ENCODE results near the gene CFAP61.

CFAP61 gene

DNA sequence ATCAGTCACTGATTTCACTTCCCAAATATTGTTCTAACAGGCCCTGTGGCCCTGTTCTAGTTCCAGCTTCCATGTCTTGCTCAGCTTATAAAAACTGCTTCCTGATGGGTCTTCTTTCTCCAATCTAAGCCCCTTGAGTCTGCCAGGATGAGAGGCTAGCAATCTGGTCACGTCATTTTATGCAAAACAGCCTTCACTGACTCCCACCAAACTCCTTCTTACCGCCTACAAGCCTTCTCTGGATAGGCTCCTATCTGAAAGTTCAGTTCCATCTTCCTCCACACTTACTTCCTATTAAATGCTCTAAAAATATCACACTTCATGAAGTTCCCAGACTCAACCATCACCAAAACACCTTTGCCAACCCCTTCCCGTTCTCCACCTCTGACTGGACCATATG lies 15.6 kb upstream of the CFAP61 start:
- H3K36me3 ChIP-seq (ENCODE audit: insufficient read depth, low read length), result peaks cover 64% of the 10 kb centered on the region

DNA sequence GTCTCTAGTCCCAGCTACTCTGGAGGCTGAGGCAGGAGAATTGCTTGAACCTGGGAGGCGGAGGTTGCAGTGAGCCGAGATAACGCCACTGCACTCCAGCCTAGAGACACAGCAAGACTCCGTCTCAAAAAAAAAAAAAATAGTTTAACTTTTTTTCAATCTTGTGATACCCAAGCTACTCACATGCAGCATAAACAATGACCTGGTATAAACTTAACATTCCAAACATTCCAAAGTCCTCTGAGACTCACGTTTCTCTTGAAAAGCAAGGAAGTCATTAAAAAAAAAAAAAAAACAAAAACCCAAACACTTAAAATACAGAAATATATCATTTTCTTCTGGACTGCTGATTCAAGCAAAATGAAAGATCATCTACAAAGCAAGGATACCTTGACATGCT lies 14.4 kb upstream of the CFAP61 start:
- Histone ChIP-seq H3K4me3 (ENCODE audit: low read depth, low read length) (no peak overlapping the region), H3K79me2 (ENCODE audit: control insufficient read depth, insufficient read depth, low read length, unreplicated experiment) (no peaks in the 10 kb centered on the region), H3K4me1 (ENCODE audit: control insufficient read depth, insufficient read depth, low read length, unreplicated experiment) (peaks cover 10% of the 10 kb centered on the region), H2AFZ (ENCODE audit: low read length, unreplicated experiment) (no peak overlapping the region), H3K27me3 (ENCODE audit: insufficient read depth, low read length) (no peaks in the 10 kb centered on the region), H3K27ac (ENCODE audit: low read depth, low read length) (no peak overlapping the region), H3K36me3 (ENCODE audit: insufficient read depth, low read length) (peaks cover 58% of the 10 kb centered on the region)

More for the DNA sequence above, 15.6 kb upstream of the CFAP61 start:
- no peak overlapping the region for H2AFZ ChIP-seq (ENCODE audit: low read length, unreplicated experiment)
- peaks cover 10% of the 10 kb centered on the region for H3K4me1 ChIP-seq (ENCODE audit: control insufficient read depth, insufficient read depth, low read length, unreplicated experiment)
- no peak overlapping the region for H3K27ac ChIP-seq (ENCODE audit: low read depth, low read length)
- H3K79me2 ChIP-seq (ENCODE audit: control insufficient read depth, insufficient read depth, low read length, unreplicated experiment), result peaks cover 4% of the 10 kb centered on the region
- no peaks in the 10 kb centered on the region for H3K27me3 ChIP-seq (ENCODE audit: insufficient read depth, low read length)
- H3K4me3 ChIP-seq (ENCODE audit: low read depth, low read length), result no peak overlapping the region

DNA sequence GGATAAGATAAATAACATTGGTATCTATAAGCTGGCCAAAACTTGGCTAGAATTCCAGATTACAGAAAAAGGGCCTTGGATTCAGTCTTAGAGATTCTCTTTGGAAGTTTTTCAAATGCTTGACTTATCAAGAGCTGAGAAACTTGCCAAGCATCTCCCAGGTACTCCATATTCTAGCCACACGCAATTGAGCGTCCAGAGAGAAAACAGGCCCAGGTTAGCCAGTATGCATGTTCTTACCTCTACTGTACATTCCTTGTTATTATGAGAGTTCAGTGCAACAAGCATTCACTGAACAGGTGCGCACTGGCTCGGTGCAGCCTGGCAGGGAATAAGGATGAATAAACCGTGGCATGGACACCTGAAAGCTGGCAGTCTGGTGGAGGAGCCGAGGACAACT lies 13.7 kb upstream of the CFAP61 start:
- Histone ChIP-seq H3K4me3 (ENCODE audit: low read depth, low read length) (no peak overlapping the region), H3K36me3 (ENCODE audit: insufficient read depth, low read length) (peaks cover 57% of the 10 kb centered on the region), H3K4me1 (ENCODE audit: control insufficient read depth, insufficient read depth, low read length, unreplicated experiment) (peaks cover 10% of the 10 kb centered on the region), H3K27ac (ENCODE audit: low read depth, low read length) (no peak overlapping the region), H2AFZ (ENCODE audit: low read length, unreplicated experiment) (no peak overlapping the region), H3K79me2 (ENCODE audit: control insufficient read depth, insufficient read depth, low read length, unreplicated experiment) (no peaks in the 10 kb centered on the region), H3K27me3 (ENCODE audit: insufficient read depth, low read length) (no peaks in the 10 kb centered on the region)

DNA sequence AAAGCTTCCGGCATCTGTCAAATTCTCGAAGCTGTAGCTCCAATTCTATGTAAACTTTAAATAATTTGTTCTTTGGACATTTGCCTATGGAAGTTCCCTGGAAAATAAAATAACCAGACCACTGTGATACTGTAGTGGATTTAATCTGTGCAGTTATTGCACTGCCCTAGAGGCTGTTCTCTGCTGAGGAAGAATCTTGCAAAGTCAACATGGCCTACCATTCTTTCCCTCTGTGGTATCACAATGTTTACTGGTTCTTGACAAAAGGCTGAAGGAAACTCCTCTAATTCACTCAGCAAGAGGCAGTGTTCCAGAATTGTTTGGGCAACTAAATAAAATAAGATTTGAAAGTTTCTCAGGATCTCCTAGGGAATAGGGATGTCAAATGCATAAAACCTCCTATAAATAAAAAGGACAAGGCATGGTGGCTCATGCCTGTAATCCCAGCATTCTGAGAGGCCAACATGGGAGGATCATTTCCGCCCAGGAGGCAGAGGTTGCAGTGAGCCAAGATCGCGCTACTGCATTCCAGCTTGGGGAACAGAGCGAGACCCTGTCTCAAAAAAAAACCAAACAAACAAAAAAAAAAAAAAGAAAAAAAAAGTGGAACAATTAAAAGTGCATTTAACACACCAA lies 12.5 kb upstream of the CFAP61 start:
- H3K36me3 ChIP-seq (ENCODE audit: insufficient read depth, low read length), result peaks cover 62% of the 10 kb centered on the region

DNA sequence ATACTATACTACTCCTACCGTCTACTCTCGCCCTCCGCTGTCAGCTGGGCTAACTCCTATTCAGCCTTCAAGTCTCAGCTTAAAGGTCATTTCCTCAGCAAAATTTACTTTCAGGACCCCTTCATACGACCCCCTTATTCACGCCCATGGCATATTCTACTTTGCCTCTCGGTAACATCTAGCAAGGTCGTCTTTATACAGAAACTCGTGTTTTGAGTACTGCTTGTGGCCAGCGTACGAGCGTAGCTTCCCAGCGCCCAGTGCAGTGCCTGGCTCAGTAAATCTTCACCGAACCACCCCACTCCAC lies 612 bp upstream of the CFAP61 start:
- peak overlapping the region; percentile 61; the same call in 1 of the 2 replicates for H3K27ac ChIP-seq (ENCODE audit: low read depth, low read length)
- peak overlapping the region; percentile 98 for H2AFZ ChIP-seq (ENCODE audit: low read length, unreplicated experiment)
- peaks cover 13% of the 10 kb centered on the region for H3K4me1 ChIP-seq (ENCODE audit: control insufficient read depth, insufficient read depth, low read length, unreplicated experiment)
- H3K36me3 ChIP-seq (ENCODE audit: insufficient read depth, low read length), result peaks cover 32% of the 10 kb centered on the region
- peaks cover 21% of the 10 kb centered on the region for H3K79me2 ChIP-seq (ENCODE audit: control insufficient read depth, insufficient read depth, low read length, unreplicated experiment)
- no peaks in the 10 kb centered on the region for H3K27me3 ChIP-seq (ENCODE audit: insufficient read depth, low read length)
- H3K4me3 ChIP-seq (ENCODE audit: low read depth, low read length), result peak overlapping the region; percentile 99

More for the DNA sequence above, 12.5 kb upstream of the CFAP61 start:
- Histone ChIP-seq H3K27me3 (ENCODE audit: insufficient read depth, low read length) (no peaks in the 10 kb centered on the region), H3K4me1 (ENCODE audit: control insufficient read depth, insufficient read depth, low read length, unreplicated experiment) (peaks cover 10% of the 10 kb centered on the region), H3K79me2 (ENCODE audit: control insufficient read depth, insufficient read depth, low read length, unreplicated experiment) (no peaks in the 10 kb centered on the region), H3K27ac (ENCODE audit: low read depth, low read length) (no peak overlapping the region), H2AFZ (ENCODE audit: low read length, unreplicated experiment) (no peak overlapping the region), H3K4me3 (ENCODE audit: low read depth, low read length) (no peak overlapping the region)

DNA sequence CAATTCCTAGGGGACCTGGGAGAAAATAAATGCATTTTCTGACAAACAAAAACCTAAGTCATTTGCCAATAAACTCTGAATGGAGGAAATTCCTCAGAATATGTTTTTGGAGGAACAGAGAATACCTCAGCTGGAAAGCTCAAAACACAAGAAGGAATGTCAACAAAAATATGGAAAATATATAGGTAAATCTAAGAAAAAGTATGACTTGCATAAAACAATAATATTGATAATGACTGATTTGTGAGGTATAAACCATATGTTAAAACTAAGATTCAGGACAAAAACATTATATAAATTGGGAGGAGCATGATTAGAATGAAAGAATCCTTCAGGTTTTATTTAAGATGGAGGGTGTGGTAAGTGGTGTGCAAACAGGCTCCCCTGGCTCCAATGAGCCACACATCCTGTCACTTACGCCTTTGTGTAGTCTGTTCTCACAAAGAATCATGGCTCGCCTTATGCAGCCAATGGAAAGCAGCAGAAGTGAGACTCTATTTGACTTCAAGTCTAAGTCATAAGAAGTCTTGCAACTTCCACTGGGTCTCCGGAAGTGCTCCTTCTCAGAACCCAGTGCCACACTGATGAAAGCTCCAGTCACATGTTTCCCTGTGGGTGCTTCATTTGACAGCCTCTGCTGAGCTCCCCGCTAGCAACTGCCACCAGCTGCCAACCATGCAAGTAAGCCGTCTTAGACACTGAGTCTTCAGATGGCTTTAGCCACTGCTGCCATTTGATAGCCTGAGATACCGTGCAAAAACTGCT lies 8.1 kb downstream of the CFAP61 start:
- H3K36me3 ChIP-seq (ENCODE audit: insufficient read depth, low read length), result no peaks in the 10 kb centered on the region
- peaks cover 44% of the 10 kb centered on the region for H3K27me3 ChIP-seq (ENCODE audit: insufficient read depth, low read length)
- H3K27ac ChIP-seq (ENCODE audit: low read depth, low read length), result no peak overlapping the region
- no peaks in the 10 kb centered on the region for H3K79me2 ChIP-seq (ENCODE audit: control insufficient read depth, insufficient read depth, low read length, unreplicated experiment)
- no peaks in the 10 kb centered on the region for H3K4me1 ChIP-seq (ENCODE audit: control insufficient read depth, insufficient read depth, low read length, unreplicated experiment)
- no peak overlapping the region for H2AFZ ChIP-seq (ENCODE audit: low read length, unreplicated experiment)
- H3K4me3 ChIP-seq (ENCODE audit: low read depth, low read length), result no peak overlapping the region

DNA sequence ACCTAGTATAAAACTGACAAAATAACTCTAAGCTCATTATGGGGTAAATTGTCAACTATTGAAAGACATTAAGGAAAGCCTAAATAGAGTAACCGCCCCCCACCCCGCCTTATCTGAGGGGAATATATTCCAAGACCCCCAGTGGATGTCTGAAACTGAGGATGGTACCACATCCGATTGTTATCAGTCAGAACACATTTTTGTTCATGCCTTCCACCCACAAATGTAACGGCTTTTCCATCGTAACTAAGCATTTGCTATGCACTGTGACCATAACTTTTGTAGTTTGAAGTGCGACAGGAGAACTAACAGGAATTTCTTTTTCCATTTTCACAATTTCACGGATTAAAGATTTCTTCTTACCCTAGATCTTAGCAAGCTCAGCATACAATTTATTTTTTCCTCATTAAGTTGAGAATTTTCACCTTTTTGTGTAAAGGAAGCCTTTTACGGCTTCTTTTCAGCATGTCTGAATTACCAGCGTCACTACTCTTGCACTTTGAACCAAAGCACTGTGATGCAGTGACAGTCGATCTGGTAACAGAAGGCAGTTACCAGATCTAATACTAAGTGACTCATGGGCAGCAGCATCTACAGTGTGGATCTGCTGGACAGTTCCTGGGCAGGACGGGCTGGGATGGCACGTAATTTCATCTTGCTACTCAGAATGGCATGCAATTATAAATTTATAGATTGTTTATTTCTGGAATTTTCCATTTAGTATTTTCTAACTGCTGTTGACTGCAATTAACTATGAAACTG lies 11.8 kb downstream of the CFAP61 start:
- Histone ChIP-seq H2AFZ (ENCODE audit: low read length, unreplicated experiment) (no peak overlapping the region), H3K79me2 (ENCODE audit: control insufficient read depth, insufficient read depth, low read length, unreplicated experiment) (no peaks in the 10 kb centered on the region), H3K4me3 (ENCODE audit: low read depth, low read length) (no peak overlapping the region), H3K36me3 (ENCODE audit: insufficient read depth, low read length) (no peaks in the 10 kb centered on the region), H3K27me3 (ENCODE audit: insufficient read depth, low read length) (peaks cover 44% of the 10 kb centered on the region), H3K4me1 (ENCODE audit: control insufficient read depth, insufficient read depth, low read length, unreplicated experiment) (no peaks in the 10 kb centered on the region), H3K27ac (ENCODE audit: low read depth, low read length) (no peak overlapping the region)

DNA sequence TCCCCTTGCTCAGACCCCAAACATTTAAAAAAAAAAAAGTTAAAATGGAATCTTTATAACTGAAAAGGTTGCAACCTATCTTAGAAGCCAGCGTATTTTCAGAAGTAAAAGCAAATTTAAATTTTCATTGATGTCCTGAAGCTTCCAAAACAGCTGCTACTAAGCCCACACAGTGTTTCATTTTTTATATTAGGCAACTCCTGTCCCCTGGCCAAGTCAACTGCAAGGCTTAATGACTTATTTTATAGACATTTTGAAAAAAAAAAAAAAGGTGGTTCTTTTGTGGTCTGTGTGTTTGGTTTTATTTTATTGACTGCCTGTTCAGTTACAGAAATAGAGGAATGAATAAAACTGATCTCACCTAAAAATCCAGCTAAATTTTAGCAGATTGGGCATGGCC lies 13.0 kb downstream of the CFAP61 start:
- Histone ChIP-seq H3K27ac (ENCODE audit: low read depth, low read length) (no peak overlapping the region), H3K27me3 (ENCODE audit: insufficient read depth, low read length) (peaks cover 39% of the 10 kb centered on the region), H3K79me2 (ENCODE audit: control insufficient read depth, insufficient read depth, low read length, unreplicated experiment) (no peaks in the 10 kb centered on the region), H3K4me1 (ENCODE audit: control insufficient read depth, insufficient read depth, low read length, unreplicated experiment) (no peaks in the 10 kb centered on the region), H3K36me3 (ENCODE audit: insufficient read depth, low read length) (no peaks in the 10 kb centered on the region), H2AFZ (ENCODE audit: low read length, unreplicated experiment) (no peak overlapping the region), H3K4me3 (ENCODE audit: low read depth, low read length) (no peak overlapping the region)

DNA sequence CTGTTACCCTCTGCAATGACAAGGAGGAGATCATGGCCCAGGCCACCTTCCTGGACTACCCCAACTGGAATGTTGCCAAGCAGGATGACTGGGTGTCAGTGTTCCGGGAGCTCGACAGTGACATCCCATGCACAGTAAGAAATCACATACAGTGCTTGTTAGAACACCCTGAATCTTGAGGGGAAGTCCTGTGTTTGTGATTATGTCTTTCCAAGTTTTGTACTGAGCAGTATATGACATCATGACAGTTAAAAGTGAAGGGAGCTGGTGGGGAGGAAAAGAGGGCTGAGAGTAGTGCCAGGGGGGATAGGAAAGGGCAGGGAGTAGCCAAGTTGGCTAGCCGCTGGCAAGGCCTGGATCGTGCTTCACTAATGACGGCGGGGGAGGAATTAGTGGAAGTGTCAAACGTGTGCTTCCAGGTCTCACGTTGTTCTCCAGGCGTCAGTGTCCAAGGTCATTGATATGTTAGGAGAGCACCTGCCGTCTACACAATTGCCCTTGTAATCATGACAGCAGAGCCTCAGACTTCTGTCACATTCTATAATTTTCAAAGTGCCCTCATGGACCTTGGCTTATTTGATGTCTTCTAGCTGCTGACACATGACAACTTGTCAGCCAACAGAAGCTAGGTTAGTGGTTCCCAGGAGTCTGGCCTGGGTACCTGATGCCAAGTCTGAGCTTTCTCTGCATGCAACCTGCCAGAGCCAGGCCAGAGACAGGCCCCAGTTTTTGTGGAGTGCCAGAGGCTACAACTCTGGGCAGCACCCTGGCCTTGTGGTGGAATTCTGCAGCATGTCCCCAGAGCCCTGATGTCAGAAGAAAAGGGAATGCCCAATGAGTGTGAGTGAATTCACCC lies 18.8 kb downstream of the CFAP61 start:
- H3K79me2 ChIP-seq (ENCODE audit: control insufficient read depth, insufficient read depth, low read length, unreplicated experiment), result no peaks in the 10 kb centered on the region
- no peak overlapping the region for H3K27ac ChIP-seq (ENCODE audit: low read depth, low read length)
- no peaks in the 10 kb centered on the region for H3K36me3 ChIP-seq (ENCODE audit: insufficient read depth, low read length)
- no peak overlapping the region for H3K4me3 ChIP-seq (ENCODE audit: low read depth, low read length)
- H3K27me3 ChIP-seq (ENCODE audit: insufficient read depth, low read length), result peaks cover 34% of the 10 kb centered on the region
- H2AFZ ChIP-seq (ENCODE audit: low read length, unreplicated experiment), result no peak overlapping the region
- H3K4me1 ChIP-seq (ENCODE audit: control insufficient read depth, insufficient read depth, low read length, unreplicated experiment), result no peaks in the 10 kb centered on the region

DNA sequence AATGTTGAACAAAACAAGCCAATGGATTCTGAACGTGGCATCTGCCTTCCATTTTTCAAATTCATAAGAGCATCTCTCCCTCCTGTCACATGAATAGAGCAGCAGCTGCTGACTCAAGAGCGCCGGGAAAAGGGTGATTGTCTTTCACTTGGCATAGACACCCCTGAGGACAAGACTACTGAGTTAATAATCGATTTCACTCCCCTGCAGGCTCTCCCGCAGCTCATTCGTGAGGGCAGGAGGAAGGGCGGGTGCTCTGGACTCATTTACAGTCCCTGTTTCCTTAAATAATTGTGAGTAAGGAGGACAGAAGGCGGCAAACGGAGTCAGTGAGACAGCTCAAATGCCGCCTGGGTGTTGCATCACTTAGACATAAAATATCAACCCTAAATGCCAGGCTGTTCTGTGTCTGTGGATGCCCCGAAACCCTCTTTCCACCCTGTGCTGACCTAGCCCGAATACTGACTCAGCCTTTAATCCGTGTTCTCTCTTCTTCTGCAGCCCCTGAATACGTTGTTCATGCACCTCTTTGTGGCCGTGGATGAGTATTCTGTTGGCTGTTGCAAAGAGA lies 21.6 kb downstream of the CFAP61 start:
- Histone ChIP-seq H3K27me3 (ENCODE audit: insufficient read depth, low read length) (peaks cover 54% of the 10 kb centered on the region), H3K36me3 (ENCODE audit: insufficient read depth, low read length) (no peaks in the 10 kb centered on the region), H3K79me2 (ENCODE audit: control insufficient read depth, insufficient read depth, low read length, unreplicated experiment) (no peaks in the 10 kb centered on the region), H3K4me1 (ENCODE audit: control insufficient read depth, insufficient read depth, low read length, unreplicated experiment) (no peaks in the 10 kb centered on the region), H2AFZ (ENCODE audit: low read length, unreplicated experiment) (no peak overlapping the region), H3K4me3 (ENCODE audit: low read depth, low read length) (no peak overlapping the region), H3K27ac (ENCODE audit: low read depth, low read length) (no peak overlapping the region)

All from ACC112 (cell line).